Dermis blood vessel endothelial cell (primary cell): ENCODE results near the gene FRMPD1. TPM values are rescaled to one million over a fixed set of nuclear protein-coding genes. Genes with fewer than 3 reads are reported as not detected.

ENCODE experiments used
- DNase-seq: peaks from one replicate; pipeline ENCODE4 v3.0.0; 2010
- total RNA-seq: library from RNA; depleted of rRNA; stranded (reverse); fragments of >200 nt; gene quantifications from 2 replicates; pipeline ENCODE4 v1.2.3, GENCODE V29; 2014

The FRMPD1 gene
- total RNA-seq, 1 donor from 2014 or later: not detected

DNA sequence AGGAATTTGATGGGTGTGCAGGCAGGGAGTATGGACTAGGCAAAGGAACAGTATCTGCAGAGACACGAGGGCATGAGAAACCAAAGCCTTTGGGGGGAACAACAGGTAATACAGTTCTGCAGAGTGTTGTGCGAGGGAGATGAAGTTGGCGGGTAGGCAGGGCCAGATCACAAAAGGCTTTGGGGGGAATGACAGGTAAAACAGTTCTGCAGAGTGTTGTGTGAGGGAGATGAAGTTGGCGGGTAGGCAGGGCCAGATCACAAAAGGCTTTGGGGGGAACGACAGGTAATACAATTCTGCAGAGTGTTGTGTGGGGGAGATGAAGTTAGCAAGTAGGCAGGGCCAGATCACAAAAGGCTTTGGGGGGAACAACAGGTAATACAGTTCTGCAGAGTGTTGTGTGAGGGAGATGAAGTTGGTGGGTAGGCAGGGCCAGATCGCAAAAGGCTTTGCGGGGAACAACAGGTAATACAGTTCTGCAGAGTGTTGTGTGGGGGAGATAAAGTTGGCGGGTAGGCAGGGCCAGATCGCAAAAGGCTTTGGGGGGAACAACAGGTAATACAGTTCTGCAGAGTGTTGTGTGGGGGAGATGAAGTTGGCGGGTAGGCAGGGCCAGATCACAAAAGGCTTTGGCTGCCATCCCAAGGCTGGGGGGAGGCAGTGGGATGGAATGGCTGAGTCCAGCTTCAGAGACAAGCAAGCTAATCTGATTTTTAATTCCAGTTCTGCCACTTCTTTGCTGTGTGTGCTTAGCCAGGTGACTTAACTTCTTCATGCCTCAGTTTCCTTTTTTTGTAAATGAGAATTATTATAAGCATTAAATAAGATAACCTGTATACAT is 33.0 kb downstream of the FRMPD1 start:
- no peak for DNase-seq

DNA sequence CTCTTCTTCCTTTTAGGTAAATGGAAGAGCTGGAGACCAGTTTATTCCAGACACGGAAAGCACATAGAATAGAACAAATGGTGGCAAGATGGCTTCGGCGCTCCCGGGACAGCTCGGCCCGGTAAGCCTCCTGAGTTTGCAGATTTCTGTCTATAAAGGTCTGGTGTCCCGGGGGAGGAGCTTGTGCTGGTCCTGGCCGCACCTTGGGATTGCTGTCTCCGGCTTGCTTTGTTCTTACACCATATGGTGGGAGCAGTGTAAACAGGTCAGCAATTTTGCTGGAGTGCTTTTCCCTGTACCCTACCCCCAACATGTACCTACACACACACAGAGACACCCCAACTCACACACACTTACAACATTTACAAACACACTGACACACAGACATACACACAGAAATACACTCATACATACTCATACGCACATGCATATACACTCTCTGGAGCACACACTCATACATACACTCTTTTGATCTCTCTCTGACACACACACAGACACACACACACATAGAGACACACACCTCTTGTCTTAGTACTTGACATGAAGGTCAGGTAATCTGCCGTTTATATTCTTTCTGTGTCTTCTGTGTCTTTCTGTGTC is 42.0 kb downstream of the FRMPD1 start:
- DNase-seq: no peak

DNA sequence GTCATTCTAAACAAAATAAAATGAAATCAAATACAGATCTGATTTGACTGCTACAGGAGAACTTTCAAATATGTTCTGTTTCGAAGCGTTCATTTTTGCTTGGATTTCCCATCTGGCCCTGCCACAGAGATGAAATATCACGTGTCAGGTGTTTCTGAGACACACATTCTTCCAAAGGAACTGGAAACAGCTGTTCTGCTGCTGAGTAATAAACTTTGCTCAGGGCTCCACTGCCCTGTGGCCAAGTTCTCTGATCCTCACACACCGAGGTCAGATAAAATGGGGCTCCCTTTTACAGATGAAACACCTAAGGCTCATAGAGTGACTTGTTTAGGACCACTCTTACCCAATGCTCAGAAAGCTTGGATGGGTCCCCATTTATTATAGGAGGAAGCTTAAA is 42.5 kb downstream of the FRMPD1 start:
- no peak for DNase-seq

DNA sequence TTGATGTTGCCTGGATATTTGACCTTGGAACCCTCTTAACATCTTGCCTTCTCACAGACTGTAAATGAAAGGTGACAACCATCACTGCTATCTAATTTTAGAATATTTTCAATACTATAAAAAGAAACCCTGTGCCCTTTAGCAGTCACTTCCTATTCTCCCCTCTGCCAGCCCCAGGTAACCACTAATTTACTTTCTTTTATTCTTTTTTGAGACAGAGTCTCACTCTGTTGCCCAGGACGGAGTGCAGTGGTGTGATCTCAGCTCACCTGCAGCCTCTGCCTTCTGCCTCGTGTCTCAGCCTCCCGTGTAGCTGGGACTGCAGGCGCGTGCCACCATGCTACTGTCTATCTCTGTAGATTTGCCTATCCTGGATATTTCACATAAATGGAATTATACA is 43.6 kb downstream of the FRMPD1 start:
- no peak for DNase-seq

DNA sequence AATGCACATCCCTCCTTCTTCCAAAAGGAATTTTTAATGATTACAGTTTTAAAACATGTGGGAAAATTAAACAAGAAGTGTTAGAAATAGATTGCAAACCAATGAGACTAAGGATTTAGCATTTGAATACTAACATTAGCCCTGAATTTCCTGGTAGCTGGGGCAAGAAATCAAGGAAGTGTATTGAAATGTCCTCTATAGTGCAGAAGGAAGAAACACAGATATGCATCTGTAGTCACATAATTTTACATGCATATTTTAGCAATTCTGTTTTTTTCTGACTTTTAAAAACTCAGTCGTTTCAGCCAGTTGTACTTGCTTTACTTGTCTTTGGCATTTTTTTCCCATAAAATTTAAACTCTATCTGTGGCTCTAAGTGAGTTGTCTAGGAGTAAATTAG is 45.8 kb downstream of the FRMPD1 start:
- no peak for DNase-seq

DNA sequence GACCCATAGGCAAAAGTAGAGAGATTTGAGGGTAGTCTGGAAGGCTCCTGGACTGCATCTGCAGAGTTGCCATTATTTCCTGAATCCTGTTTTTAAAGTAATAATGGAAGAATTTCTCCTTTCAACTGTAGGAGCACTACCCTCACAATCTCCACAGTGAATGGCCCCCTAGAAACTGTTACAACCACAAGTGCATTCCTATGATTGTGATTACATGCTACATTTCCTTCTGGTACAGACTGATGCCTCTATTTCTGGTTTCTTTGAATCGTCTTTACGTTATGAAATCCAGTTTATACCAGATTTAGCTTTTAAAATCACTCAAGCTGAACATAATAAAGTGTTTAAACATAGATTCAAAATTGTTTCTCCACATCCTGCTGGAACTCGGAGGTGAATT is 49.4 kb downstream of the FRMPD1 start:
- DNase-seq: no peak

DNA sequence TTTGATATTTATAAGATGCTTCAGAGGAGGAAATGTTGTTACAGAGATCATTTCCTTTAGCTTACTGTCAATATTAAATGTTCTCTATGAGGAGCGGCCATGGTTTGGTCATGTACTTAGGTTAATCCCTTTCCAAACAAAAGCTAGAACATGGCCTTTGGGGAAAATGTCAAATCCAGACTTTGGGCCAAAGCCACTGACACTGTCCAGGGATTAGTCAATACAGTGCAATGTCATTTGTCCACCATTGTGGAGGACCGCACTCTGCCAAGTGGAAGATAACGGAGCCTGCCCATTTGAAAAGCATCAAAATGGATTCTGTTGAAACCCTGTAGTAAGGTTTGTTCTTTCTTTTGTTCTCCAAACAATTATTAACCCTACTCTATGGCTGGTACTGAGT is 50.1 kb downstream of the FRMPD1 start:
- DNase-seq: no peak

DNA sequence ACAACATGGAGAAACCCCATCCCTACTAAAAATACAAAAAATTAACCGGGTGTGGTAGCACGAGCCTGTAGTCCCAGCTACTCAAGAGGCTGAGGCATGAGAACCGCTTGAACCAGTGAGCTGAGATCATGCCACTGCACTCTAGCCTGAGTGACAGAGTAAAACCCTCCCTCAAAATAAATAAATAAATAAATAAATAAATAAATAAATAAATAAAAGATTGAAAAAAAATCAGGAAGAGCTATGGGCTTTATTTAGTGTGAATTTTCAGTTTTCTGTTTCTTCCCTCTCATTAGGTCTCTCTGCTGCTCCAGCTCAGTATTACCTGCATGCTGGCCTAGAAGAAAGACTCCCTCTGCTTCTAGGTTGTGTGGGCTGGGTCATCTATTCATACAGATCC is 55.0 kb downstream of the FRMPD1 start:
- DNase-seq: no peak

DNA sequence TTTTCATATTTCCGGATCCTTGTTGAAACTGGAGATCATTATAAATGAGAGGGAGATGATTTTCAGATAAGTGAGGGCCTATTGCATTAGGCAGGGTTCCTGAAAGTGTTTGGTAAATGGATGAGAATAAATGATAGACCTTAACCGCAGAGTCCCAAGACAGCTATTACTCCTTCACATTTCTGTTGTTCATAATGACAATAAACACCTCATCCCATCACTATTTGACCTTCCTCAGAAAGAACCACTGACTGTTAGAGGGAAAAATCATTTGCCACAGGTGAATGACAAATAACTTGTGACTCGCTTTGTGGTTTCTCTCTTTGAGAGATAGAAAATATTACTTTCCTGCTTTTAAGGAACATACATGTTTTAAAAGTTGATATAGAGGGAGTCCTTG is 55.5 kb downstream of the FRMPD1 start:
- no peak for DNase-seq

DNA sequence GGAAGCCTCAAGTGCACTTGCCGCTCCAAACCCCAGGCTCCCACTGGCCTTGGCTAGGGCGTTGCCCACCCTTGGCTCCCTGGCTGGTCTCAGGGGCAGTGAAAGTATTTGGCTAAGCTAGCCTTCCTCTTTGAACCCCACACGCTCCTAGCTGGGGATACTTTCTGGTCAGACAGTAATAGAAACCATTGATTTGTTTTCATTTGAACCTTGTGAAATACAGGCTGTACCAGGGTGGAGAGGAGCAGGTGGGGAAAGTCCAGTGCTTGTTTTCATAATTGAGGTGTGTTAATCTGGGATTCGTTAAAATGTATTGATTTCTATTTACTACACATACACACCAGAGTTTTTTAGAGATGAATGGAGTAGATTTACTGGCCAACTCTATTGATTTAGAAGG is 57.0 kb downstream of the FRMPD1 start:
- DNase-seq: no peak

DNA sequence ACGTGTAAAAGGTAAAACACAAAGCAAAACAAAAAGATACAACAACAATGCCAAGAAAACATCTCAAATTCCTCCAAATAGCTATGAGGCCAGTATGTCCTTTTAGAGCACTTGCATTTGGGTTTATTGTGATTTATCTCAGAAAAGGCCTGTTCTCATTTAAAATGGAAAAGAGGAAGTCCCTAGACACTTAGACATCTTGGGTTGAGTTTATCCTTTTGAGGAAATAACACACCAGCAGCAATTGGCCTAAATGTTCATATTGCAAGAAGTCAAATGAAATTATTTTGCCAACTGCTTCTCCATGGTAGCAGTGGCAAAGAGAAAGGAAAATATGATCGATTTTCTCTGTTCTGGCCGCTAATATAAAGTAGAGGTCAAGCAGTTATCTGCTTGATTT is 59.3 kb downstream of the FRMPD1 start:
- DNase-seq: no peak

DNA sequence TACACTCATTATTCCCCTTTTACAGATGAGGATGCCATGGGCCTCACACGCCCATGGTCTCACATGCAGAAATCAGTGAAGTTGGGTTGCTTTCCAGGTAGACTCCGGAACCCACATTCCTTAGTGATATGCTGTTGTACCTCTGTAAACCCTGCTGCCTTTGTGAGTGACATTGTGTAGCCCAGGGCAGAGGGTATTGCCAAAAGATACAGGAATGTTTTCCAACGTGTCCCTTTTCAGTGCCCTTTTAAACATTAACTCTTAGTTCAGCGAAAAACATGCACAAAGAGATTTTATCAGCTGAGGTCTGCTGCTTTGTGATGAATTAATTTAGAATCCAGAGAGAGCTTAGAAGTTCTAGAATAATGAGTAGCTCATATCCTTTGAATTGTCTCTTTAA is 64.5 kb downstream of the FRMPD1 start:
- no peak for DNase-seq

DNA sequence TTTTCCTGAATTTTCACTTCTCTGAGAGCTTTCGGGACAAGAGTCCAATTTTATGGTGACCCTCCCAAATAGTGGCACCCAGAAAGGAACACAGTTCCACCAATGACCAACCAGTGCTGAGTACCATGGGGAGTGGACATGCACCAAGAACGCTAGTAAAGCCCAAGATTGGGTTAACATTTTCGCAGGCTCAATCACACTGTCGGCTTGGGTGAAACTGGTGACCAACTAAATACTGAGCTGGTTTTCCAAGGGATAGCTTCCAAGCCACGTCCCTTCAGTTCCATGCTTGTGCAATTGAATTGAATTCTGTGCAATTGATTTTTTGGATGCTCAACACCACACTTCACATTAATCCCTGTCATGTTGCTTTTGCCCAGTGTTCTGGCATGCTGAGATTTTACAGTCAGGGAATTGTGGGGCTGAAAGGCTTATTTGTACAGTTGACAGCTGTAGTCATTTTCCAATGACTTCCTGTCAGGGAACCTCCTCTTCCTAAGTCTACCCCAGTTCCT is 65.3 kb downstream of the FRMPD1 start:
- no peak for DNase-seq

DNA sequence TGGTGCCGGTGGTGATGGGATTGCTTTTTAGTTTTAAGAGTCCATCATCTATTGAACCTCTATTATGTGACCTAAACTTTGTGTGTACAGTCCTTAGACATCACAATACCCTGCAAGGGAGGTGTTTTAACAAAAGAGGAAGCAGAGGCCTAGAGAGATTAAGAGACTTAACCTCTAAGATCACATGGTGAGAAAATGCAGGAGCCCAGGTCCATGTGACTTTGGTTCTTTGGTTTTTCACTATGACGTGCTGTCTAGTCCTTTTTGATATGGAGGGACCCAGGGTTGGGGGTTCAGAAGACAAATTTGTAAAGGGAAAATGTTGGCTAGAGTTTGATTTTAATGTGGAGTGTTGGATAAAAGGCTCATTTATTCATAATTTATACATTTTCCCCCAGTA is 68.8 kb downstream of the FRMPD1 start:
- DNase-seq: no peak

DNA sequence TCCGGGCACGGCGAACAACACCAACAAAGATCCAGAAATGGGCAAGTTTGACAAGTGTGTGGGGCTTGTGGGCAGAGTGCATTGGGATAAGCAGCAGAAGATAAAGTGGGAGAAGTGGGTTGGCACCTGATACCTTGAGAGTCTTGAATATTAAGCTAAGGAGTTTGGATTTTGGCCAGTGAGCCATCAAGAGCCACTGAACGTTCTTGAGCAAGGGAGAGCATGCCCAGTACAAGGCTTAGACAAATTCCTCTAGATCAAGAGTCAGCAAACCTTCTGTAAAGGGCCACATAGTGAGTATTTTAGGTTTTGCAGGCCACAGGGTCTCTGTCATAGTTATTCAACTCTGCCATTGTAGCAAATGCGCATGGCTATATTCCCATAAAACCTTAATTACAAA is 76.3 kb downstream of the FRMPD1 start:
- no peak for DNase-seq

DNA sequence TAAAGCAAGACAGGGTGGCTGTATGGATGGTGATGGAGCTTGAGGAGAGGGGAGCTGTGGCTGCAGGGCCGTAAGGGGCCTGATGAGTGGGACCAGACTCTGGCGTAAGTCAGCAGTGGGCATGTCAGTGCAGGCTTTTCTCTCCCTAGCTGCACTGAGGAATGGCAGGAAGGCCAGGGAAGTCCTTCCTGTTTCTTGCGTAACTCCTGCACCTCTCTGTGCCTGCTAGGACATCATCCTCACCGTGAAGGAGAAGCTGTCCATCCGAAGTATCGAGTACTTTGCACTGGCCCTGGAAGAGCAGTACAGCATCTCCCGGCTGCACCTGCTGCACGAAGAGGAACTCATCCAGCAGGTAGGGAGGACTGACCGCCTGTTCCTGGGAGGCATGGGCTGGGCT is 78.7 kb downstream of the FRMPD1 start:
- no peak for DNase-seq

DNA sequence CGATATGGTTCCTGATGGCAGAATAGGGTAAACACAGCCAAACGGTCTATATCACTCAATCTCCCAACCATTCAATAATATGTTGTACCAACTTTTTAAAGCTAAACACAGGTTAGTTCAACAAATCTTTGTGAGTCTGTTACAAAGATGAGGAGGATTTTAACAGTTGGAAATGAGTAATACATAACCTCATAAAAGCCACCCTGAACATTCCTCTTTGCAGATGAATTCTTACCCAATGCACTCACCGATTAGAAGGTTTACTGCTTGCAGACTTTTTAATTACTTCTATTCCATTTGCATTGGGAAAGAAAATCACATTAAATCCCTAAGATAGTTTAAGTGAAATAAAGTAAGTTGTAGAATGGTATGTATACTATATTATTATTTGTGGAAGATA is 79.5 kb downstream of the FRMPD1 start:
- DNase-seq: no peak

DNA sequence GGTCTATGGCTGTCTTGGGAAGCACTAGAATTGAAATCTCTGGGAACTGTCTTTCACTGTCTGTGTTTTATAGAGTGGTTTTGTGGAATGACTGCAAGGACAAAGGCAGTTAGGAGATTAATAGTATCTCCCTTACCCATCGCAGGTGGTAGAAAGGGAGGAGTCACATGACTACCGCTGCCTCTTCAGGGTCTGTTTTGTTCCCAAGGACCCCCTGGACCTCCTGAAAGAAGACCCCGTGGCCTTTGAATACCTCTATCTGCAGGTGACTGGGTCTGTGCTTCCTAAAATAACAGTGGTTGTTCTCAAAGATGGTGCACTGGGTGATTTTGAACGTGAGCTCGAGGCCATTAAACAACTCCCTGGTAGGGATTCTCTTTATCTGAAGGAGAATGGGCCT is 80.1 kb downstream of the FRMPD1 start:
- no peak for DNase-seq

DNA sequence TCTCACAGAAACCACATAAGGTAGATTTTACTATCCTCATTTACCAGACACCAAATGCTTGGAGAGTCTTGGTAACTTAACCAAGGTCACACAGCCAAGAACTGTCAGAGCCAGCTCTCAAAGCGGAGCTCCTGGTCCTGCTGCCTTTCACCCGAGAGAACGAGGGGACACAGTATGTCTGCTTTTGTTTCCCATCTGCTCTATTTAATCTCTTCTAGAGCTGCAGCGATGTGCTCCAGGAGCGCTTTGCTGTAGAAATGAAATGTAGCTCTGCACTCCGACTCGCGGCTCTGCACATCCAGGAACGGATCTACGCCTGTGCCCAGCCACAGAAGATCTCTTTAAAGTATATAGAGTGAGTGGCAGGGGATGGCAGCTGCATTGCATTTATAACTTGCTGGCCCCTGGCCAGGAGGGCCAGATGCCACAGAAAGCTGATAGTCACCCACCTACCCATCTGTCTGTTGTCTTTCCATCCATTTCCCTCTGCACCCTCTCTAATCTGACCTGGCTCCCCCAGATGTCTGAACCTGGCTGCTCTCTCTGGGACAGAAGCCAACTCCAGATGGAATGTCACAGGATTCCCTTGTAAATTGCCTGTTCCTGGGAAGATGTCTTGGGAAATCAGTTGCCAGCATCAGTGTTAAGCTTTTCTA is 81.5 kb downstream of the FRMPD1 start:
- no peak for DNase-seq

DNA sequence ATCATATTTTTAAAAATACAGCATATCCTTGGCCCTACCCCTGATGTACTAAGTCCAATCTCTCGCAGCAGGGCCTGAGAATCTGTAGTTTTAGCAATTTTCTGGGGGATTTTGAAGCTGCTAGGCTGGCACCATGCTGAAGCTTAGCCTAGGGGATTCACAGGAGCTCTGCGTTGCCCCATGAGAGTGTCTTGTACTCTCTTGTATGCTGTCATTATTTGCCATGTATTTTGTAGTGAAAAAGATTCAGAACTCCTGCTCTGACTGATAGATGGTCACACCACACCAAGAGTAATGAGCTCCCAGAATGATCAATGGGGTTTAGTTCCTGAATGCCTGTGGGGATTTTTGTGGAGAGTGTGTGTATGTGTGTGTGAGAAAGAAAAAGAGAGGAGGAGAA is 82.2 kb downstream of the FRMPD1 start:
- no peak for DNase-seq

DNA sequence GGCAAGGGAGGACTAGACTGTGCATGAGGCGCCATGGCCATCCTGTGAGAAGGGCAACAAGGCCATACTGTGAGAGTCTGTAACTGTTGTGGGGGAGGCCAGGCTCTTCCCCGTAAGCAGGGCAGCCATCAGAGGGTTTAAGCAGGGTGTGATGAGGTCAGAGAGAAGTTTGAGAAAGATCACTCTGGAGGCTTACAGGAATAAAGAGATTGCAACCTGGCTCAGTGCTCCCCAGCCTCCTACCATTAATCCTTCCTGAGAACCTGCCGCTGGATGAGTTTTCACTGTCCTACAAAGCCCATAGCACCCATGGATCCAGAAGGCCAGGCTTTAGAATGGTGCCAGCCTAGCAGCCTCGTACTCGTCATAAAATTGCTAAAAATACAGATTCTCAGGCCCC is 88.5 kb downstream of the FRMPD1 start:
- no peak for DNase-seq

DNA sequence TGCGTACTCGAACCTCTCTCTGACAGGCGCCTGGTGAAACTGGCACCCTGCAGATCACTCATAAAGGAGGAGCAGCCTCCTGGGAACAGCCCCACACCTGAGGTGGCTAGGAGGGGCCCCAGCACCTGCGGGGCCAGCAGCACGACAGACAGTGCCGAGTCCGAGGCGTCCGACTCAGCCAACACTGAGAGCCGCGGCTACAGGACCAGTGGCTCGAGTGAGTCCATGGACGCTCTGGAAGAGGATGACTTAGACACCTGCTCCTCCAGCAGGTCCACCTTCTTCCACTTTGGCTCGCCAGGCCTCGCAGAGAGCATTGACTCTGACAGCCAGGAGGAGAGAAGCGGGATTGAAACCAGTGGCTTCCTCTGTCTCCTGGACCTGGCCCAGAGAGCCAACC is 89.4 kb downstream of the FRMPD1 start:
- DNase-seq: no peak

DNA sequence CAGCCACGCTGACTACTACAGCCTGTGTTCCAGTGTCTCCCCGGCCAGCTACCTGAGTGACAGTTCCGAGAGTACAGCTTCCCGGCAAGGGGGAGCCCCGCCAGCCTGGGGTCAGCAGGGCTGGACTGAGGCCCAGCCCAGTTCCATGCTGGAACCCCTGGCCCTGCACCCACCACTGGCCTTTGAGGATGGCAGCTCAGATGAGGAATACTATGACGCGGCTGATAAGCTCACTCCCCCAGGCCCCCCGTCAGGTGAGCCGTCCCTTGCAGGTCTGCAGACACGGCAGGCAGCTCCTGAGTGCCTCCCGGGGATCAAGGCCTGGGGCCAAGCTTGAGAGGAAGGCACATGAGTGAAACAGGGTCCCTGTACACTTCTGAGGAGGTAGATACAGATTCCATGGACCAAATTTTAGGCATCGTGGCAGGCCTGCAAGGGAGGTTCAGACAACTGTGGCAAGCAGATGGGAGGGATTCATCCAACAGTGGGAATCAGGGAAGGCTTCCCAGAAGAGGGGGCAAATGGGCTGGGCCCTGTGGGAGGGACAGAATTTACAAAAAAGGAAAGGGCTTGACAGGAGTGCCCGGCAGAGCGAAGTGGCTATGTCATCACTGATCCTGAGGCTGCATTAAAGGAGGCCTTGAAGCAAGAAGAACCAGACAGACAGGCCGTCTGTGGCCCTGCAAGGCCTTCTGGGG is 90.0 kb downstream of the FRMPD1 start:
- no peak for DNase-seq
